ENCODE measurements around the gene CSMD2.
"Not testable (repeated sequence)": the region's sequence is repeated elsewhere in the genome, so short reads cannot be mapped to it uniquely, and the experiment has no call there.

Gene CSMD2

DNA sequence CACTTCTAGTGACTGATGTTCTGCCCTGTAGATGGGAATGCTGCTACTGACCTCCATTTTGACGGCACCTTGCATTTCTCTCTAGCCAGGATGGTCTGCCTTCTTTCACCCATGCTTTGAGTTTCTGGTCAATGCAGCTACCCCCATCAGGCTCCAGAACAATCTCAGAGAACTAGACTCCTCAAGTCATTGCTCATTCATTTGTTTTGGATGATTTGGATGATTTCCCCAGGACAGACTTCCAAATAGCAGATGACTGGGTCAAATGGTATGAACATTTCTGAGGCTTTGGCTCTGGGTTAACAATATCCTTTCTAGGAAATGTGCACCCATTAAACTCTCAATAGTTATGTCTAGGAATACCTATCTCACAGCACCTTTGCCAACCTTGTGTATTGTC is 63.9 kb downstream of the CSMD2 start:
- DNase-seq, result no peak

DNA sequence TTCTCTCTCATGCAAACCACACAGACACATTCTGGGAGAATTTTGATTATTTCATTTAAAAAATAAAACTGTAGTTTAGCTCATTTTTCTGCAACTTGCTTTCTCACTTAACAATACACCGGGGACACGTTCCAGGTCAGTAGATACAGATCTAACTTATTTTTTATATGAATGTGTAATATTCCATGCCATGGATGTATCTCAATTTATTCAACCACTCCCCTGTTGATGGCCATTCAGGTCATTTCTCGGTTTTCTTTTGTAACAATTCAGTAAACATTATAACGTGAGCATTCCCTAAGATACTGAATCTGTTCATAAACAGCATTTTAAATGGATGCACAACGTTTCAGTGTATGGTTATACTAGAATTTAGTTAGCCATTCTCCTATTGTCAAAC is 64.7 kb downstream of the CSMD2 start:
- DNase-seq, result no peak

DNA sequence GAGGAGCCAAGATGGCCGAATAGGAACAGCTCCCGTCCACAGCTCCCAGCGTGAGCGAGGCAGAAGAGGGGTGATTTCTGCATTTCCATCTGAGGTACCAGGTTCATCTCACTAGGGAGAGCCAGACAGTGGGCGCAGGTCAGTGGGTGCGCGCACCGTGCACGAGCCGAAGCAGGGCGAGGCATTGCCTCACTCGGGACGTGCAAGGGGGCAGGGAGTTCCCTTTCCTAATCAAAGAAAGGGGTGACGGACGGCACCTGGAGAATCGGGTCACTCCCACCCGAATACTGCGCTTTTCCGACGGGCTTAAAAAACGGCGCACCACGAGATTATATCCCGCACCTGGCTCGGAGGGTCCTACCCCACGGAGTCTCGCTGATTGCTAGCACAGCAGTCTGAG is 72.6 kb downstream of the CSMD2 start:
- not testable (repeated sequence) for DNase-seq

DNA sequence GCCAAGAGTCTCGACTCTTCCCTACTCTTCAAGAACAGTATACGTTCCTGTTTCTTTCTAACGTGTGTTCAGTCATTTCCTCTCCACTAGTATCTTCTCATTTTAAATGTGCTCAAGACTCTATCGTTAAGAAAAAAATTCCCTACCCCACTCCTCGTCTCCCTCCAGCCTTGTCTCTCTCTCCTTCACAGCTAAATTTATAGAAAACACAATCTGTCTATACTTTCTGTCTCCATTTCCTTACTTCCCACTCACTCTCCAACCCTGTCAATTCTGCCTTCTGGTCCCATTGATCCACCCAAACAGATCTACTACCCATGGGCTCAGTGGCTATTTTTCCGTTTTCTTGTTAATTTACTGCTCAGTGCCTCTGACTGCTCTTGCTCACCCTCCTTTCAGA is 75.3 kb downstream of the CSMD2 start:
- no peak for DNase-seq

DNA sequence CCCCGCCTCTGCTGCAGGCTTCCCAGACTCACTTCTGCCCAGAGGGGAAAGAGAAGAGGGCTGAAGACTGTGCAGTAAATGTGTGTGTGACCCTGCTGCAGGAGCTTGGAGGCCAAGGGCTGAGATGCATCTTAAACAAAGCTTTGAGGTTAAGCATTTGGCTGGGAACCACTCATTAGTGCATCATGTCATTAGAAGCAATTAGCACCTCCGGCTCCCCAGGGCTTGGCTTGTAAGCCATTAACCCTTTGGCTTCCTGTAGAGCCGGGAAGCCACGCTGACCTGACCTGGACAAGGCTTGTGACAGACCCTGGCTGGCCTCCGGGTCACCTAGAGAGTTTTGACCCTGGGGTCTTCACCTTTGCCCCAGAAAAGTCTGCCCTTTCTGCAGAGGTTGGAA is 77.0 kb downstream of the CSMD2 start:
- DNase-seq, result no peak

DNA sequence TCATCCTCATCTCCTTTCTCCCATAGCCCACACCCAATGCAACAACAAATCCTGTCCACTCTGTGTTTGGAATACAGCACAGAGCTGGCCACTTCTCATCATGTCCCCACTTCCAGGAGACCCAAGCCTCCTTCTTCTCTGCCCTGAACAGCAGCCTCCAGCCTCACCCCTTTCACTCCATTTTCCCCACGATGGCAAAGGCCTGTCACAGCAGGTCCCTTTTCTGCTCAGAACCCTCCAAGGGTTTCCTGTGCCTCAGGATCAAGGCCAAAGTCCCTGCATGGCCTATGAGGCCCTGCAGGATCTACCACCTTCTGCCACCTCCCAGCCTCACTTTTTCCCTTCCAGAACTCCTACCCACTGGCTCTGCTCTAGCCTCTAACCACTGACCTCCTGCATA is 78.5 kb downstream of the CSMD2 start:
- no peak for DNase-seq

DNA sequence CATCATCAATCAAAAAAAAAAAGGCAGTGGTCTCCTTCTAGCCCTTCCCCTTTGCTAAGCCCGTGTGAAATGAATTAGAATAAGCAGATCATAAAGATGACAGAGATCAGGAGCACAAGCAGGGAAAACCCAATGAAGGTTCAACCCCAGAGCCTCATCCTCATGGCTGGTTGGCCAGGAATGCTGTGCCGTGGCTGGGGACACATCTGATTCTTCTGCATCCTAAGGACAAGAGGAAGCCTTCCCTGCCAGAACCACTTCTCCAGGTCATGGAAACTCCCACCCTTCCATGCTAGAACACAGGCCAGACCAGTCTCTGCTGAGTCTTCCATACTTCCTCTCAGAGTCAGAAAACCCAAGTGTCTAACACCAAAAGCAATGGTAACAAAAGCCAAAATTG is 81.1 kb downstream of the CSMD2 start:
- DNase-seq, result no peak

DNA sequence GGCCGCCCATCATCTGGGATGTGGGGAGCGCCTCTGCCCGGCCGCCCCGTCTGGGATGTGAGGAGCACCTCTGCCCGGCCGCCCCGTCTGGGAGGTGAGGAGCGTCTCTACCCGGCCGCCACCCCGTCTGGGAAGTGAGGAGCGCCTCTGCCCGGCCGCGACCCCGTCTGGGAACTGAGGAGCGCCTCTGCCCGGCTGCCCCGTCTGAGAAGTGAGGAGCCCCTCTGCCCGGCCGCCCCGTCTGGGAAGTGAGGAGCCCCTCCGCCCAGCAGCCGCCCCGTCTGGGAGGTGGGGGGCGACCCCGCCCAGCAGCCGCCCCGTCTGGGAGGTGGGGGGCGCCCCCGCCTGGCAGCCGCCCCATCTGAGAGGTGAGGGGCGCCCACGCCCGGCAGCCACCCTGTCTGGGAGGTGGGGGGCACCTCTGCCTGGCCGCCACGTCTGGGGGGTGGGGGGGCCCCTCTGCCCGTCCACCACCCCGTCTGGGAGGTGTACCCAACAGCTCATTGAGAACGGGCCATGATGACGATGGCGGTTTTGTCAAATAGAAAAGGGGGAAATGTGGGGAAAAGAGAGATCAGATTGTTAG is 82.9 kb downstream of the CSMD2 start:
- DNase-seq, result not testable (repeated sequence)

DNA sequence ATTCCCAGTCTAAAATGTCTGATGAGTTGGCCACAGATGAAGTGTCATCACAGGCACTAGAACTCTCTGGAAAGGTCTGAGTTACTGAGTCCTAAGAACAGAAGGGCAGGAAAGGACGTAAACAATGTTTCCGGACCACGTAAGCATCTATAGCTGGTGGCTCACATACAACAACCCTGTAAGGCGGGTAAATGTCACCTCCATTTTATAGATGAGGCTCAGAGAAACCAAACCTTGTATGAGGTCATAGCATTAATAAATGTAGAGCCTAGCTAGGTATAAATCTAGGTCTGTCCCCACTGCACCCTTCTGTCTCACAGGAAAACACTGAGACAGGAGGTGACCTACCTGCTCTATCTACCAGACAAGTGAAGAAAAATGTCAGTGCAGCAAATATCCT is 86.6 kb downstream of the CSMD2 start:
- DNase-seq, result no peak

DNA sequence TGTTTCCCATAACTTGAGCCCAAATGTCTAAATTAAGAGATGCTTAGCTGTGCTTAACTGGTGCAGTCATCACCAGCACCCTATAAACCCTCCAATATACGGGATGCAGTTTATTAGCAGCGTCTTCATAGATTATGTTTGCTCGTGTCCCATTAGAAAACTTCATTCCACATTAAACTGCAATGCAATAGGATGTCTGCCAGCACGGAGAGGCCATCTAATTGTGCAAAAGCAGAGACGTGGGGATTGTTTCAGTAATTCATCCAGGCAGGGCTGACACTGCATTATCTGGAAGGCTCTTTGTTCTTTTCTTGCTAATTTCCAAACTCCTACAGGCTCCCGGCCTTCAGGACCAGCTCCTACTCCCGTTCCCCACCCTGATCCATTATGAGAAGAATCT is 89.5 kb downstream of the CSMD2 start:
- DNase-seq, result no peak

DNA sequence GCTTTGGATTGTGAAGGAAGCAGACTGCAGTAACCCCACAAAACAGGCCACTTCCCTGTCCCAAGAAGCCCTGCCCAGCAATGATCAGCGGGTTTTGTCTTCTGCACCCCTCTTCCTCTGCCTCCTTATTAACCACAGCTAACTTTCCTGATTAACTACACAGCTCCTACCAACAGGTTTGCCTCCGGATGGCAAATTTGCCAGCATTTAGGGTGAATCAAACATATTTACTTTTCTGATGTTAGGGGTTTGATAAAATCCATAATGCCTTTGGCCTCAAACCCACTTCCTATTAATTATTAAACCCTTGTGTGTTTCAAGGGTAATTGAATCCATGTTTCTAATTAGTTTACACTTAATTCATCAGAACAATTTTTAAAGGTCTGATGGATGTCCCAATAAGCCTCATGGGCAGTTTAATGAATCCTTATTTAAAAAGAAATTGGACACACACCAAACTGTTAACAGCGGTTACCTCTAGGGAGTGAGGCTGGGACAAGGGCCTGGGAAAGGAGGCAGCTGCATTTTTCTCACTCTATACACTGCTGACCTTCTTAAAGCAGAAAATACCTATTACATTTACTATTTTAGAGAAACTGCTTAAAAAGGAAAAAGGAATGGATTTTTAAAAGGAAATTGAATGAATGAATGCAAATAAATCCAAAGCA is 91.9 kb downstream of the CSMD2 start:
- no peak for DNase-seq

DNA sequence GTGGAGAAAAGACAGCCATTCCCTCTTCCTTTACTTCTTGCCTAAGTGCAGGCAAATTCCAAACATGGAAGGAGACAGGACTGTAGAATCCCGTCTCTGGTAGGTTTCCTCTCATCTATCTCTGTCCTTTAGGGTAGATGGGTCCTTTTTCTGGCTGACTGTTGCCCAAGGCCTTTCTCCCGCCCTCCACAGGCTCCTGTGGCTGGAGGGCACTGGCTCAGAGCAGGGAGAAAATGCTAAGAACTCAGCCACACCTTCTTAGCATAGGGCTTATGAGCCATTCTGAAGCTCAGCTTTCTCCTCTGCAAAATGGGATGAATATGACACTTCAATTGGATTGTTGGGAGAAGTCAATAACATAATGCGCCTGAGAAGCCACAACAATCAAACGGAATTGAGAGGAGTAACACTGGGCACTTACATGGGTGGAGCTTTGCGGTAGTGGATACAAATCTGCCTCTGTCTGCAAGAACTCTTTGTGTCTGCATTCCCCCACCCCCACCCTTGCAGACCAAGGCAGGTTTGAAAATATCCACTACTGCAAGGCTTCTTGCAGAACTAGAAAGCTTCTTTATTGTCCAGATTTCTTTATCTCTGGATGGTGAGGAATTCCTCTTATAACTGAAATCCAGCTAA is 94.7 kb downstream of the CSMD2 start:
- no peak for DNase-seq

DNA sequence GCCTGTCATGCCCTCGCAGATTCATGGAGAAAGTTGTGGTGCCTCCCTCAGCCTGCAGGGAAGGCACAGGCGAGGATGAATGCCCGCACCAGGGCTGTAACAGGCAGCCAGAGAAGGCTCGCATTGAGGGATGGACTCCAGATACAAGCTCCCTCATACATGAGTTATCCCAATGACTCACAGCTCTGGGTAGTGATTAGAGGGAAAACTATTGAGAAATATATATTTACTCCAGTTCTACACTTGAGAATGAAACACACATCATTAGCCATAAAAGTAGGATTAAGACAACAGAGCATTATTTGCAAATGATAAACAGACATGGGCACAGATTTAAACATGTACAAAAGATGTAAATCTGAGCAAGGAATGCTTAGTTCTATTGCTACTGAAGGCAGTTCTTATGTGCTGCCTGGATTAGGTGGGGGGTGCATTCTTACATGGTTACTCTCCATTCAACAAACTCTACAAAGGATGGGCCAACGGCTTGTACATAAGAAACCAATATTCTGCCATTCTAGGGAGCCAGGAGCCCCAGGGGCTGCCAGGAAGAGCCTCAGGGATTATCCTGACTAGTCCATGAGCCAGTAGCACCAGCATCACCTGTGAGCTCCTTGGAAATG is 97.9 kb downstream of the CSMD2 start:
- DNase-seq, result no peak

DNA sequence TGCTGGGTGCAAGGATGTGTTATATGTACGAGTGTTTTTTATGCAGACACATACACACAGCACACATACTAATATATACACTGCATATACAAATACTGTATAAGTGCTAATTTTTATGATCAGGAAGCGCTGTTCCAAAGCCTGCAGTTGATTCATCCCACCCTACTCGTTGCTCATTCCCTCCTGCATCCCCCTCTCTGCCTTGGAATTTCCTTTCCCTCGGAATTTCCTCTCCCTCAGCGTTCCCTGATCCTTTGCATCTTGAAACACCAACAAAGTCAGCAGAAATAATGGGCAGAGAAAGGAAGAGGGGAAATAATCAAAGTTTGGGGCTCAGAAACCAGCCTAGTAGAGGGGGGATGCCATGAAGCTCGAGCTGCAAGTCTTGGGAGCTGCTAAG is 98.9 kb downstream of the CSMD2 start:
- no peak for DNase-seq

DNA sequence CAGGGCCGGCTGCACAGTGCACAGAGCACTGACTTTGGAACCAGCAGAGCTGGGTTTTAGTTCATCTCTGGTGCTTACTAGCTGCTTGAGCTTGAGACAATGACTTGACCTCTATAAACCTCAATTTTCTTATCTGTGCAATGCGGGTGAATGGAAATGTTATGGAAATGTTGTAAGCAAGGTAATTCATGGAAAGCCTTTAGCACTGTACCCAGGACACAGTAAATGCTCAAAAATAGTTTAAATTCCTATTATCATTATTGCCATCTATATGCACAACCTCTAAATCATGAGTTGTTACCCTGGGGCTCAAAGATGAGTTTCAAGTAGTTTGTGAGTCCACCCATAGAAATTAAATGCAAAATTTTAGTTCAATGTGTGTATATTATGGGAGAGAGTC is 99.5 kb downstream of the CSMD2 start:
- DNase-seq, result no peak

DNA sequence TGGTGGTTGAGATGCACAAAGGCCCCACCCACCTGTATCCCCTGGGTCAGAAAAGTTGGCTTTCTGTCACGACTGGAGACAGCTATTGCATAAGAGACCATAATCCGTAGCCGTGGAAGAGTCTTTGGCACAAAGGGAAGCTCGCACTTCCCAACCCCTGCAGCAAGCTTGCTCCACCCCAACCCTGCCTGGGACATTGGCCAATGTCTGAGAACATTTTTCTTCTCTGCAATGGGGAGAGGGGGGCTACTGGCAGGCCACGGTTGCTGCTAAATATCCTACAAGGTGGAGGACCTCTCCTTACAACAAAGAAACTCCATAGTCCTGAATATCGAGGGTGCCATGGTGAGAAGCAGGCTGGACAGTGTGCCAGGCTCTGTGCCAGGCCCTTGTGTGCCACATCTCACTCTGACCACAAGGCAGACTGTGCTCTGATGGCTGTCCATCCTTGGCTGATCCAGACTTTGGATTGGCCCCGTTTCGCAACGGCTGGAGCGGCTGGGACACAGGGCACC is 104.1 kb downstream of the CSMD2 start:
- peak; percentile 65 for DNase-seq

DNA sequence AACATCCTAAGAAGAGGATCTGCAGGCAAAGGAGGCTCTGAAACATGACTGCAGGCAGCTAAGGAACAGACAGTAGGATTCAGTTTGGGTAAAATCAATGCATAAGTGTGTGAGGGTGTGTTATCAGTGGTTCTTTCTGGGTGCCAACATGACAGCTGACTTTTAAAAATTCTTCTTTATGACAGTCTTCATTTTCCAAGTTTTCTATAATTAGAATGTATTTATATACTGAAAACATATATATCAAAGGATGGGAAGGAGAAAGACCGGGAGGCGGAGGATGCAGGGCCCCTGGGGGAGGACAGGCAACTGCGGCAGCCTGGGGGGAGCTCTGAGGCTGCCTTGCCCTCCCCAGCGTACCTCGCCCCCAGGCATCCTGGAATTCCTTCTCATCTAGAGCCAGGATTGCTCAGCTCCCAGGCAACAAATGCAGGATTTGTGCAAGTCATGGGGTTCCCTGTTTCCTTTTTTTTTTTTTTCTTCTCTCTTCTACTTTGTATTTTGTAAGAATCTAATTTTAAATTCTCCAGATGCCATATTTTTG is 104.8 kb downstream of the CSMD2 start:
- no peak for DNase-seq

DNA sequence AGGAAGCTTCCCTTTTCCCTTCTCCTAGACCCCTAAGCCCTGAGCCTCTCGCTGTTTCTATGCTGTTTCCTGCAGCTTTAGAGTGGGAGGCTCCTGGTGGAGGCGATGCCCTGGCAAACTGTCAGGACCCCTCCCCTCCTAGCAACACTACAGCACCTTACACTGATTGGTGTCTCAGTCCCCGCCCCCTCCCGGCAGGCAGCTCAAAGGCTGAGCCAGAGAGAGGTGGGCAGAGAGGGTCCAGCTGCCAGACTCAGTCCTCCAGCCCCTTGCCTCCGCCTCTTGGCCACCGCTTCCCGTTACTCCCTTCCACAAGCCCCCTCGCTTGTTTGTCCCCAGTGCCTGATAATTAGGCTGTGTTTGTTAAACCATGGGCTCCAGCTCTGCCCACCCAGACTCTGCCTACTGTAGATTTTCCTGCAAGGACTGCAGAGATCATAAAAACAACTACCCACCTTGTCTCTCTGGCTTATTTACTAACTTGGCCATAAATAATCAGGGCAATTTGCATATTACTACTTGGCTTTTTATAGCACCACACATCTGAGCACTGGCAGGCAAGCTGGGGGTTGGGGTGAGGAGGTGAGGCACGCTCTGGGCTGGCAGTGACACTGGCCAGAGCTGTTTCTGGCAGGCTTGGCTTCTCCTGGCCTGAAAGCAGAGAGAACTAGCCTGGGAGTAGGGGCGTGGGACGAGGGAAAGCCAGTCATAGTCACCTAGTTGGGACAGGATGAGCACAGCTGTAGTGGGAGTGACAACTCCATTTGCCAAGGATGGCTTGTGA is 107.5 kb downstream of the CSMD2 start:
- no peak for DNase-seq

DNA sequence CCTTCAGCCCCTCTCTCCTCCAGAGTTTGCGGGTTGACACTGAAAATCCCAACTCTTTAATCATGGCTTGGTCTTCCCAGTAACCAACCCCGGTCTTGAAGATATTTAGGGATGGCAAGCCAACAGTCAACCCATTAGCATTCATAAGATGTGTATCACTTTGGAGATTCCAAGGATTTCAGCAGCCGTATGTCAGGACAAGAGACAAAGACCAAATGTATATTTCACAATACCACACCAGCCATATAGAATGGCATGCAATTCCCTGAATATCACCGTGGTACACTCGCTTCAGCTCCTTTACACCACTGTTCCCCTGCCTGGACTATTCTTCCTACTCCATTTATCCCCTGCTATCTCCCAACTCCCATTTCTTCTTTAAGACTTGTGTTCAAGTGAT is 109.2 kb downstream of the CSMD2 start:
- no peak for DNase-seq

DNA sequence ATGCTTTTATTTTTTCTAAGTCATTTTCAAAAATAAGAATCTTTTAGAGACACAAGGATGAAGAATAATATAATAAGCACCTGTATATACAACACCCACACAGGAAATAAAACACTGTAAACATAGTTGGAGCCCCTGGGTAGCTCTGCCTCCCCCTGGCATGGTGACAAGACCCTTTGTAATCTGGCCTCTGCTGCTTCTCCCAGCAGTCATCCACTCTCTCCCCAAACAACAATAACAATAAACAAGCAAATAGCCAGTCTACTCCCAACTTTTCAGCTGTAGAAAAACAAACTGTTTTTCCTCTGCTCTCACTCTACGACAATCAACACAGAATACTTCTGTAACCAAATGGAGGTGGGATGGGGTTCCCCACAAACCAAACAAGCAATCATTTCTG is 110.1 kb downstream of the CSMD2 start:
- DNase-seq, result no peak

DNA sequence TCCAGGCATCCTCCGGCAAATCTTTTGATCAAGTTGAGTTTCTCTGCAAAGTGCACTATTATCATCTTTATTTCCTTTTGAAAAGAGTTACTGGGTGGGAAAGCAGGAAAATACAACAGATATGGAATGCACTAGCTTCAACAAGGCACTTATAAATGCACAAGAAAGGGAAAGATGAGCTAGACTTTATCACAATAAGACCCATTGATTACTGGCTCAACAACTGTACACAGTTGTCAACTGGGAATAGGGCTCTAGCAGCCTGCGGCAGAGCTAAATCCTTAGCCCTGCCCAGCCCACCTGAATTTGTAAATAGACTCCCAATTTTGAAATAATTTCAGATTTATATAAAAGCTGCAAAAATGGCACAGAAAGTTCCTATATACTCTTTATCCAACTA is 111.4 kb downstream of the CSMD2 start:
- DNase-seq, result no peak

DNA sequence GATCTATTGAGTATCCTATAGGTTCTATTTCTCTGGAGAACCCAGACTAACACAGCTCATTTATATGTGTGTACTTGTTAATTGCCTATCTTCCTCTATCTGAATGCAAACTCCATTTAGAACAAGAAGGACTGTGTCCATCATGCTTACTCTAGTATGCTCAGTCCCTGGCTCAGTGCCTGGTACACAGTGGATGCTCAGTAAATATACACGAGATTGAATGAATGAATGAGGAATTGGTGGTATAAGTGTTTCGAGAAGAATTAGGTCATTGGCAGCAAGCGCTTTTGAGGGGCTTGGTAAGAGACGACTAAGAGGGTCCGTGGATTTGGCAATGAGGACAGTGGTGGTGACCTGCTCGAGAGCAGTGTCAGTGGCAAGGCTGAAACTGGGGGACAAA is 112.5 kb downstream of the CSMD2 start:
- DNase-seq, result no peak
